ENCODE measurements around the gene C16orf95.
A peak's percentile ranks its signal among the peaks of the same experiment; 100 is the strongest.
"Not testable (repeated sequence)": the region's sequence is repeated elsewhere in the genome, so short reads cannot be mapped to it uniquely, and the experiment has no call there.

The C16orf95 gene

GRCh38 chr16:87347932-87348615 is 30.9 kb upstream of the C16orf95 start:
- DNase-seq (ENCODE audit: low read depth in 2 of 3, low spot score in 2 of 3), result no peak

GRCh38 chr16:87346517-87347060 is 29.4 kb upstream of the C16orf95 start:
- DNase-seq (ENCODE audit: low read depth in 2 of 3, low spot score in 2 of 3), result no peak

- no peak for DNase-seq (ENCODE audit: low read depth in 2 of 3, low spot score in 2 of 3)
These were observed 28.7 kb upstream of the C16orf95 start for GRCh38 chr16:87345726-87346424.

- peak in 1 of 3 experiments; percentile 24 for DNase-seq (ENCODE audit: low read depth in 2 of 3, low spot score in 2 of 3)
These were observed 27.9 kb upstream of the C16orf95 start for GRCh38 chr16:87344931-87345631.

GRCh38 chr16:87344165-87344930 is 27.2 kb upstream of the C16orf95 start:
- no peak for DNase-seq (ENCODE audit: low read depth in 2 of 3, low spot score in 2 of 3)

- no peak for DNase-seq (ENCODE audit: low read depth in 2 of 3, low spot score in 2 of 3)
These were observed 26.5 kb upstream of the C16orf95 start for GRCh38 chr16:87343753-87344050.

- DNase-seq (ENCODE audit: low read depth in 2 of 3, low spot score in 2 of 3), result no peak
These were observed 26.0 kb upstream of the C16orf95 start for GRCh38 chr16:87342978-87343752.

- no peak for DNase-seq (ENCODE audit: low read depth in 2 of 3, low spot score in 2 of 3)
These were observed 25.3 kb upstream of the C16orf95 start for GRCh38 chr16:87342504-87342903.

GRCh38 chr16:87340198-87340597 is 23.0 kb upstream of the C16orf95 start:
- no peak for DNase-seq (ENCODE audit: low read depth in 2 of 3, low spot score in 2 of 3)

GRCh38 chr16:87339724-87340105 is 22.5 kb upstream of the C16orf95 start:
- DNase-seq (ENCODE audit: low read depth in 2 of 3, low spot score in 2 of 3), result not testable (repeated sequence)

GRCh38 chr16:87339086-87339723 is 22.0 kb upstream of the C16orf95 start:
- DNase-seq (ENCODE audit: low read depth in 2 of 3, low spot score in 2 of 3), result no peak

GRCh38 chr16:87338155-87338765 is 21.1 kb upstream of the C16orf95 start:
- no peak for DNase-seq (ENCODE audit: low read depth in 2 of 3, low spot score in 2 of 3)

GRCh38 chr16:87337262-87337771 is 20.1 kb upstream of the C16orf95 start:
- DNase-seq (ENCODE audit: low read depth in 2 of 3, low spot score in 2 of 3), result no peak

GRCh38 chr16:87336434-87337240 is 19.4 kb upstream of the C16orf95 start:
- no peak for DNase-seq (ENCODE audit: low read depth in 2 of 3, low spot score in 2 of 3)

- no peak for DNase-seq (ENCODE audit: low read depth in 2 of 3, low spot score in 2 of 3)
These were observed 18.6 kb upstream of the C16orf95 start for GRCh38 chr16:87335625-87336433.

- no peak for DNase-seq (ENCODE audit: low read depth in 2 of 3, low spot score in 2 of 3)
These were observed 17.7 kb upstream of the C16orf95 start for GRCh38 chr16:87334651-87335624.

Measured in activated CD8-positive, alpha-beta memory T cell treated with anti-CD3 and anti-CD28 coated beads for 48 hours (primary cell).